Right lobe of liver (tissue), 6 donors: ENCODE measurements around the gene CTNND2. TPM values are rescaled to one million over a fixed set of nuclear protein-coding genes. Genes with fewer than 3 reads are reported as not detected.

Experiments used
- ATAC-seq, 4 donors: fragments of 200-7000 bp; cut with Tn5 transposase; one replicate each; pipeline ENCODE4 v1.9.1; 2020; ENCODE audit warnings: mild to moderate bottlenecking in 4 of 4, moderate library complexity in 4 of 4
- DNase-seq, 3 donors: peaks; one replicate each; pipeline ENCODE4 v3.0.0-alpha.2; 2020
- H3K27ac ChIP-seq, 3 donors: fragments of 200-600 bp; one replicate each; pipeline ENCODE4 v1.8.0; 2022
- H3K27me3 ChIP-seq, 2 donors: fragments of 200-600 bp; one replicate each; pipeline ENCODE4 v1.8.0; 2022
- H3K36me3 ChIP-seq, 4 donors: fragments of 200-600 bp; sonication (generic) in 1 of 4; one replicate each; pipeline versions ENCODE4 v1.5.1 to v1.8.0; 2017 to 2022; ENCODE audit warnings: control low read depth in 1 of 4
- H3K4me1 ChIP-seq, 4 donors: fragments of 200-600 bp; sonication (generic) in 1 of 4; one replicate each; pipeline versions ENCODE4 v1.5.1 to v1.8.0; 2017 to 2022; ENCODE audit warnings: control low read depth in 1 of 4
- H3K4me3 ChIP-seq, 3 donors: fragments of 200-600 bp; one replicate each; pipeline ENCODE4 v1.8.0; 2022
- H3K9me3 ChIP-seq, 4 donors: fragments of 200-600 bp; sonication (generic) in 1 of 4; one replicate each; pipeline versions ENCODE4 v1.5.1 to v1.8.0; 2017 to 2022; ENCODE audit warnings: control low read depth in 1 of 4
- POLR2A ChIP-seq: fragments of 450-650 bp; IDR thresholded peaks from one replicate; pipeline ENCODE4 v1.6.1; 2017; ENCODE audit warnings: antibody characterized with exemption, mild to moderate bottlenecking
- WGBS: methylation state at CpG from one replicate; pipeline ENCODE4 v1.1.6; 2018; ENCODE audit warnings: low coverage, low lambda C conversion rate; ENCODE audit not compliant: insufficient coverage; ENCODE audit errors: missing lambda C conversion rate; 5-methylcytosine and 5-hydroxymethylcytosine counted together
- intact Hi-C, 2 donors: fragments of 100-400 bp; cut with DNase I; formaldehyde crosslinking; loops; one replicate each; pipeline versions ENCODE4 v1.11.2 to v1.14.1; 2022
- total RNA-seq, 6 experiments: library from RNA; depleted of rRNA in 2 of 6; stranded (reverse); fragments of >200 nt in 2 of 6; fragmentation: NEBNext Ultra II Directional in 3 of 6; extraction: Animal tissue kit (Norgen Biotek cat#: 25700) in 3 of 6; gene quantifications; one replicate each; pipeline versions ENCODE4 v1.1.0 to v1.2.4, GENCODE V29; 2016 to 2023
- TF ChIP-seq, protein P1 (sequence below), 4 donors: fragments of 200-600 bp in 3 of 4; fragments of 450-650 bp in 1 of 4; IDR thresholded peaks; one replicate each; pipeline versions ENCODE4 v1.5.1 to v1.8.0; 2016 to 2022; ENCODE audit warnings: antibody characterized with exemption in 4 of 4, mild to moderate bottlenecking in 2 of 4
- donor health status: DM: no; HTN: yes; CAD: no.
- donor health status: DM: no; HTN: no; CAD: no.
- donor health status: DM: no; HTN: no; CAD: no.
- donor health status: DM: no; HTN: yes; CAD: no.
- donor health status: DM: no; HTN: yes; CAD: no.

Gene CTNND2
- total RNA-seq, 6 experiments from 2014 or later: 0.06 to 1.5 (median 1.1) TPM

- DNase-seq (no peak), ATAC-seq (no peak)
- TF ChIP-seq, protein P1, sequence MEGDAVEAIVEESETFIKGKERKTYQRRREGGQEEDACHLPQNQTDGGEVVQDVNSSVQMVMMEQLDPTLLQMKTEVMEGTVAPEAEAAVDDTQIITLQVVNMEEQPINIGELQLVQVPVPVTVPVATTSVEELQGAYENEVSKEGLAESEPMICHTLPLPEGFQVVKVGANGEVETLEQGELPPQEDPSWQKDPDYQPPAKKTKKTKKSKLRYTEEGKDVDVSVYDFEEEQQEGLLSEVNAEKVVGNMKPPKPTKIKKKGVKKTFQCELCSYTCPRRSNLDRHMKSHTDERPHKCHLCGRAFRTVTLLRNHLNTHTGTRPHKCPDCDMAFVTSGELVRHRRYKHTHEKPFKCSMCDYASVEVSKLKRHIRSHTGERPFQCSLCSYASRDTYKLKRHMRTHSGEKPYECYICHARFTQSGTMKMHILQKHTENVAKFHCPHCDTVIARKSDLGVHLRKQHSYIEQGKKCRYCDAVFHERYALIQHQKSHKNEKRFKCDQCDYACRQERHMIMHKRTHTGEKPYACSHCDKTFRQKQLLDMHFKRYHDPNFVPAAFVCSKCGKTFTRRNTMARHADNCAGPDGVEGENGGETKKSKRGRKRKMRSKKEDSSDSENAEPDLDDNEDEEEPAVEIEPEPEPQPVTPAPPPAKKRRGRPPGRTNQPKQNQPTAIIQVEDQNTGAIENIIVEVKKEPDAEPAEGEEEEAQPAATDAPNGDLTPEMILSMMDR (IDR thresholded peaks at IDR 0.05): no peak
- no peak for TF ChIP-seq POLR2A
- Histone ChIP-seq H3K9me3 (no peaks in the 10 kb centered on the region), H3K27ac (no peak overlapping the region), H3K27me3 (no peaks in the 10 kb centered on the region), H3K4me1 (no peaks in the 10 kb centered on the region), H3K4me3 (no peak overlapping the region), H3K36me3 (no peaks in the 10 kb centered on the region)
- 68% methylated on average over 2 of the region's 4 CpGs for WGBS
- intact Hi-C loops: no loop called here
These were observed 777.4 kb downstream of the CTNND2 start for GRCh38 chr5:11126844-11127243.

- Histone ChIP-seq H3K36me3 (no peaks in the 10 kb centered on the region), H3K9me3 (no peaks in the 10 kb centered on the region), H3K27me3 (no peaks in the 10 kb centered on the region), H3K27ac (no peak overlapping the region), H3K4me1 (no peaks in the 10 kb centered on the region), H3K4me3 (no peak overlapping the region)
- no peak for ATAC-seq
- no peak for TF ChIP-seq POLR2A
- TF ChIP-seq, protein P1 (IDR thresholded peaks at IDR 0.05): no peak
- WGBS: 54% methylated on average over 3 of the region's 3 CpGs
- intact Hi-C loops: no loop called here
- no peak for DNase-seq
These were observed 782.4 kb downstream of the CTNND2 start for GRCh38 chr5:11121885-11122284.

DNA sequence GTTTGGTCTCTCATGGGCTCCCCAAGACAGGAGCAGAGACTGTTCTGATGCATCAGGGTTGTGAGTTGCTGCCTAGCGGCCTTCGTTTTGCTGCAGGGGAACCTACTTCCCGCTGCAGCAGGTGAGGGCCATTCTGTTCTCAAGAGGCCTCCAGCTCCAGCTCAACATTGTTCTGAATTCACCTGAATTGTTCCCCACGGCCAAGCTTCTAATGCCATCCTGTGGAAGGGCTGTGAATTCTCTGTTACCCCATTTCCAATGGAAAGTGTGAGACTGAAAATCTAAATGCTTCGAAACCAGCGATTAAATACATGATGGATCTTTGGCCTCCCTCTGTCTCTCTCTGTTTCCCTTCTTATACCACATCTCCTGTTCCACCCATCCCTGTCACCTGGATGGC, 794.1 kb downstream of the CTNND2 start:
- no peak overlapping the region for H3K27ac ChIP-seq
- no peaks in the 10 kb centered on the region for H3K9me3 ChIP-seq
- intact Hi-C loops: no loop called here
- H3K4me1 ChIP-seq: no peaks in the 10 kb centered on the region
- ATAC-seq: no peak
- H3K36me3 ChIP-seq: no peaks in the 10 kb centered on the region
- DNase-seq: no peak
- 59% methylated on average over 4 of the region's 6 CpGs for WGBS
- no peak overlapping the region for H3K4me3 ChIP-seq
- TF ChIP-seq, protein P1 (IDR thresholded peaks at IDR 0.05): no peak
- TF ChIP-seq POLR2A: no peak
- H3K27me3 ChIP-seq: no peaks in the 10 kb centered on the region

GRCh38 chr5:11105696-11106095, 798.5 kb downstream of the CTNND2 start:
- WGBS: 84% methylated on average over 8 of the region's 8 CpGs
- ATAC-seq (no peak), DNase-seq (no peak)
- Histone ChIP-seq H3K4me1 (no peaks in the 10 kb centered on the region), H3K27me3 (no peaks in the 10 kb centered on the region), H3K27ac (no peak overlapping the region), H3K4me3 (no peak overlapping the region), H3K9me3 (no peaks in the 10 kb centered on the region), H3K36me3 (no peaks in the 10 kb centered on the region)
- intact Hi-C loops: no loop called here
- TF ChIP-seq POLR2A: no peak
- TF ChIP-seq, protein P1 (IDR thresholded peaks at IDR 0.05): no peak

DNA sequence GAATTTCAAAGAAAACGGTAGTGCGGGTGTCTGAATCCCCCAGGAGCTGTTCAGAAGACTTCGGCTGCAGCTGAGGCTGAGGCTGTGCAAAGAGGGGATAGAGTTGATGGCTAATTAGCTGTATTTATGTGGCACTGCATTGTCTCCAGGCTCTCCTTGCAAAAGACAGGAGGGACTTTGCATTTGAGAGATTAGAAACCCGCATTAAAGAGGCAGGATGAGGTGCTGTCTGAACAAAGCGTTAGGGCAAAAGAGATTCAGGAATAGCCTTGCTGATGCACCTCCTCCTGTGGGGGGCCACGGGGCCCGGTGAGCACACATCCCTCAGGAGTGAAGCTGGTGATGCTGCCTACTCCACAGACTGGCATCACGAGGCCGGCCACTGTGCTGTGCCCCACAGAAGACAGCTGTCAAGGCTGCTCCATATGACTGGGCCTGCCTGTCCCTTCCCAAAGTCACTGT, 799.6 kb downstream of the CTNND2 start:
- ATAC-seq (no peak), DNase-seq (no peak)
- Histone ChIP-seq H3K27ac (no peak overlapping the region), H3K27me3 (no peaks in the 10 kb centered on the region), H3K4me3 (no peak overlapping the region), H3K4me1 (no peaks in the 10 kb centered on the region), H3K9me3 (no peaks in the 10 kb centered on the region), H3K36me3 (no peaks in the 10 kb centered on the region)
- WGBS: 75% methylated on average over 3 of the region's 9 CpGs
- intact Hi-C loops: no loop called here
- no peak for TF ChIP-seq POLR2A
- TF ChIP-seq, protein P1 (IDR thresholded peaks at IDR 0.05): no peak
